Endodermal cell (in vitro differentiated cells): Measurements from ENCODE around the gene SMARCC1. TPM values are rescaled to one million over a fixed set of nuclear protein-coding genes. Genes with fewer than 3 reads are reported as not detected.
"Not testable (repeated sequence)": the region's sequence is repeated elsewhere in the genome, so short reads cannot be mapped to it uniquely, and the experiment has no call there.

ENCODE experiments used
- DNase-seq: peaks from one replicate; pipeline ENCODE4 v3.0.0-alpha.2; 2017
- H3K27ac ChIP-seq: 2 replicates; pipeline ENCODE4 v1.5.1; 2013; ENCODE audit warnings: mild to moderate bottlenecking, low read depth, low read length, moderate library complexity
- H3K27me3 ChIP-seq: 2 replicates; pipeline ENCODE4 v1.6.1; 2013; ENCODE audit warnings: mild to moderate bottlenecking, low read length, moderate library complexity; ENCODE audit not compliant: insufficient read depth, control insufficient read depth, poor library complexity, severe bottlenecking
- H3K36me3 ChIP-seq: 2 replicates; pipeline ENCODE4 v1.7.0; 2013; ENCODE audit warnings: mild to moderate bottlenecking, low read length, moderate library complexity; ENCODE audit not compliant: control insufficient read depth, insufficient read depth
- H3K4me1 ChIP-seq: one replicate; pipeline ENCODE4 v1.7.0; 2013; ENCODE audit warnings: low read length; ENCODE audit not compliant: control insufficient read depth, insufficient read depth
- H3K4me3 ChIP-seq: 2 replicates; pipeline ENCODE4 v1.5.1; 2013; ENCODE audit warnings: mild to moderate bottlenecking, low read length, moderate library complexity
- H3K9ac ChIP-seq: 2 replicates; pipeline ENCODE4 v1.6.1; 2013; ENCODE audit warnings: mild to moderate bottlenecking, low read length, moderate library complexity; ENCODE audit not compliant: poor library complexity, severe bottlenecking; ENCODE audit errors: extremely low read depth
- H3K9me3 ChIP-seq: 2 replicates; pipeline ENCODE4 v1.6.1; 2013; ENCODE audit warnings: mild to moderate bottlenecking, low read length, moderate library complexity; ENCODE audit not compliant: control insufficient read depth
- H3K27ac Mint-ChIP-seq: 2 replicates; pipeline ENCODE4 v1.8.0; 2020; ENCODE audit warnings: mixed read lengths
- H3K27me3 Mint-ChIP-seq: 2 replicates; pipeline ENCODE4 v1.8.0; 2021; ENCODE audit warnings: mild to moderate bottlenecking, mixed read lengths; ENCODE audit not compliant: insufficient read depth
- H3K36me3 Mint-ChIP-seq: 2 replicates; pipeline ENCODE4 v1.8.0; 2020; ENCODE audit warnings: low read depth, mixed read lengths
- H3K4me1 Mint-ChIP-seq: 2 replicates; pipeline ENCODE4 v1.8.0; 2020; ENCODE audit warnings: mixed read lengths
- H3K4me3 Mint-ChIP-seq: 2 replicates; pipeline ENCODE4 v1.8.0; 2020; ENCODE audit warnings: mild to moderate bottlenecking, moderate library complexity, mixed read lengths
- H3K9me3 Mint-ChIP-seq: 2 replicates; pipeline ENCODE4 v1.8.0; 2020; ENCODE audit warnings: mild to moderate bottlenecking, mixed read lengths
- WGBS, 2 experiments: methylation state at CpG; one replicate each; pipeline versions ENCODE4 v1.1.5 to v1.1.7; 2013; ENCODE audit warnings: missing lambda C conversion rate in 2 of 2, mixed read lengths in 1 of 2; ENCODE audit not compliant: insufficient coverage in 1 of 2, insufficient read length in 1 of 2; 5-methylcytosine and 5-hydroxymethylcytosine counted together
- long read RNA-seq, 4 experiments: library from polyadenylated mRNA in 2 of 4; library from RNA in 1 of 4; library from capped mRNA in 1 of 4; stranded (forward) in 3 of 4; unstranded in 1 of 4; transcript quantifications; one replicate each; pipeline ENCODE4 v2.0.0, GENCODE V29; 2020 to 2021; ENCODE audit warnings: inconsistent platforms in 1 of 4
- polyA plus RNA-seq, 2 experiments: library from polyadenylated mRNA; stranded (reverse); fragments of 50-300 nt; gene quantifications; one replicate each; pipeline ENCODE4 v1.2.3, GENCODE V29; 2013
- total RNA-seq, 2 donors: library from RNA; stranded (reverse); fragmentation: NEBNext Ultra II Directional in 1 of 2; extraction: Animal tissue kit (Norgen Biotek cat#: 25700) in 1 of 2; gene quantifications; 2 replicates in 1 of 2; 3 replicates in 1 of 2; pipeline ENCODE4 v1.2.1, GENCODE V29; 2021
- TF ChIP-seq, protein P1 (sequence below): fragments of 200-600 bp; sonication (generic); conservative IDR thresholded peaks from 2 replicates; pipeline ENCODE4 v1.5.0; 2021; ENCODE audit warnings: antibody characterized with exemption, mild to moderate bottlenecking

Gene SMARCC1
- 100 to 1,000 TPM; 200 to 231 TPM for total RNA-seq
- polyA plus RNA-seq (2013, experiment 1 of 2) = 149 TPM
- 144 TPM for polyA plus RNA-seq (2013, experiment 2 of 2)
- long read RNA-seq, experiment 1, partial matches to known transcripts = 73 of 82 reads
- long read RNA-seq, experiment 1, other reads (novel, unspliced or antisense) = 9 of 82 reads
- long read RNA-seq, experiment 2, full-length matches to known transcripts = 216 of 356 reads
- long read RNA-seq, experiment 2, partial matches to known transcripts = 68 of 356 reads
- long read RNA-seq, experiment 2, other reads (novel, unspliced or antisense) = 72 of 356 reads
- long read RNA-seq, experiment 3, full-length matches to known transcripts = 29 of 166 reads
- long read RNA-seq, experiment 3, partial matches to known transcripts = 106 of 166 reads
- long read RNA-seq, experiment 3, other reads (novel, unspliced or antisense) = 31 of 166 reads
- long read RNA-seq, experiment 4, partial matches to known transcripts = 8 of 11 reads
- long read RNA-seq, experiment 4, other reads (novel, unspliced or antisense) = 3 of 11 reads

DNA sequence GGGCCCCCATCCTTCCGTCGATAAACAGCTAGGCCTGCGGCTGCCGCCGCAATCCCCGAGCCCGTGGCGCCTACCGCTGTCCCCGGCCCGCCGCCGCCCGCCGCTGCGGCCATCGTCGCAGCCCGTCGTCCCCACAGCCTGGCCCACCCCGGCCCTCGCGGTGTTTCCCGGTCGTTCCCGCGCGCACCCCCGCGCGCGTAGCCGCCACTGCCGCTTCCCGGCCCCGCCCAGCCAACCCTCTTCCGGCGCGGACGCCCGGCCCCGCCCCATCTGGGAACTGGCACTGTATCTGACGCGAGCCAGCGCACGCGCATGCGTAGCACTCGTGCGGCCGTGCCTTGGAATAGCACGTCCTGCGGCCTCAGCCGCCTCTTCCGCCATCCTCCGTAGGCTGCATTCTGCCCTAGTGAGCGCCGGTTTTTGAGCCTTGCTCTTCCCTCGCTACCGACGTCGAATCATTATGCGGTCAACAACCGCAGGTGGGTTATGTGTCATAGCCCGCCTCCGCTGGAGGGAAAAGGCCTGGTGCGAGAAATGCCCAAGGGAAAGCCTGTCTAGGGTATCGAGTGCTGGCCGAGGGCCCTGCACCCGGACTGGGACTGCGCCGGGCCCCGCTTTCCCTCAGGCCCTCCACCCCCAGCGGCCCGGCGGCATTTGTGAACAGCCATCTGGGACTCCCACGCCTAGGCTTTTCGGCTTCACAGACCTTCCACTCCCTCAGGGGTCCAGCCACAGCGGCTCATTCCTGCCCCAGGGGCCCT, at the start of gene SMARCC1:
SMARCC1 (minus strand) TSS at position 209 of the 761 bp plus-strand sequence; CDS start at position 113, 96 bp downstream.
- TF ChIP-seq, protein P1, sequence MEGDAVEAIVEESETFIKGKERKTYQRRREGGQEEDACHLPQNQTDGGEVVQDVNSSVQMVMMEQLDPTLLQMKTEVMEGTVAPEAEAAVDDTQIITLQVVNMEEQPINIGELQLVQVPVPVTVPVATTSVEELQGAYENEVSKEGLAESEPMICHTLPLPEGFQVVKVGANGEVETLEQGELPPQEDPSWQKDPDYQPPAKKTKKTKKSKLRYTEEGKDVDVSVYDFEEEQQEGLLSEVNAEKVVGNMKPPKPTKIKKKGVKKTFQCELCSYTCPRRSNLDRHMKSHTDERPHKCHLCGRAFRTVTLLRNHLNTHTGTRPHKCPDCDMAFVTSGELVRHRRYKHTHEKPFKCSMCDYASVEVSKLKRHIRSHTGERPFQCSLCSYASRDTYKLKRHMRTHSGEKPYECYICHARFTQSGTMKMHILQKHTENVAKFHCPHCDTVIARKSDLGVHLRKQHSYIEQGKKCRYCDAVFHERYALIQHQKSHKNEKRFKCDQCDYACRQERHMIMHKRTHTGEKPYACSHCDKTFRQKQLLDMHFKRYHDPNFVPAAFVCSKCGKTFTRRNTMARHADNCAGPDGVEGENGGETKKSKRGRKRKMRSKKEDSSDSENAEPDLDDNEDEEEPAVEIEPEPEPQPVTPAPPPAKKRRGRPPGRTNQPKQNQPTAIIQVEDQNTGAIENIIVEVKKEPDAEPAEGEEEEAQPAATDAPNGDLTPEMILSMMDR = peak; percentile 22
- peak within 1 kb of the TSS; percentile 99 for H3K4me3 ChIP-seq
- peaks cover 9% of the 10 kb centered on the region for H3K4me1 Mint-ChIP-seq
- H3K9ac ChIP-seq = peak within 1 kb of the TSS; percentile 98
- H3K4me1 ChIP-seq = no peaks in the 10 kb centered on the region
- 0 to 2% methylated on average over 30 to 79 of the region's 79 CpGs for WGBS, 2 experiments
- H3K27me3 ChIP-seq = no peaks in the 10 kb centered on the region
- no peaks in the 10 kb centered on the region for H3K9me3 Mint-ChIP-seq
- peak within 1 kb of the TSS; percentile 98 for H3K27ac Mint-ChIP-seq
- peak within 1 kb of the TSS; percentile 100 for H3K27ac ChIP-seq
- peaks cover 1% of the 10 kb centered on the region for H3K36me3 Mint-ChIP-seq
- peak; percentile 99 for DNase-seq
- no peaks in the 10 kb centered on the region for H3K9me3 ChIP-seq
- H3K27me3 Mint-ChIP-seq = no peaks in the 10 kb centered on the region
- peak within 1 kb of the TSS; percentile 90 for H3K4me3 Mint-ChIP-seq
- H3K36me3 ChIP-seq = peaks cover 4% of the 10 kb centered on the region

DNA sequence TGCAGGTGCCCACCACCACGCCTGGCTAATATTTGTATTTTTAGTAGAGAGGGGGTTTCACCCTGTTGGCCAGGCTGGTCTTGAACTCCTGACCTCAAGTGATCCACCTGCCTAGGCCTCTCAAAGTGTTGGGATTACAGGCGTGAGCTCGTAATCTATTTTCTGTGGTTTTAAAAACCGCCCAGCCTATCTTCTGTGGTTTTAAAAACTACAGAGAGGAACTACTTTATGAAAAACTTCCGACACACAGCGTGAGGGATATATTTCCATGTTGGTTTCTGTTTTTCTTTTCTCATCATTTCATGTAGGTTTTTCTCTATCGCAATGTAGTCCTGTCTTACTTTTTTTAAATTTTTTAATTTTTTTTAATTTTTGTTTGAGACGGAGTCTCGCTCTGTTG, 47.8 kb upstream of the SMARCC1 start:
- H3K27ac ChIP-seq, H3K9me3 Mint-ChIP-seq, H3K4me1 Mint-ChIP-seq, DNase-seq, H3K9me3 ChIP-seq, H3K27me3 ChIP-seq, H3K27ac Mint-ChIP-seq, H3K9ac ChIP-seq, H3K4me1 ChIP-seq, H3K27me3 Mint-ChIP-seq, H3K4me3 ChIP-seq, H3K4me3 Mint-ChIP-seq: not testable (repeated sequence)
- peaks cover 64% of the 10 kb centered on the region for H3K36me3 Mint-ChIP-seq
- WGBS, 2 experiments = 94 to 97% methylated on average over 3 to 9 of the region's 9 CpGs
- peaks cover 70% of the 10 kb centered on the region for H3K36me3 ChIP-seq

DNA sequence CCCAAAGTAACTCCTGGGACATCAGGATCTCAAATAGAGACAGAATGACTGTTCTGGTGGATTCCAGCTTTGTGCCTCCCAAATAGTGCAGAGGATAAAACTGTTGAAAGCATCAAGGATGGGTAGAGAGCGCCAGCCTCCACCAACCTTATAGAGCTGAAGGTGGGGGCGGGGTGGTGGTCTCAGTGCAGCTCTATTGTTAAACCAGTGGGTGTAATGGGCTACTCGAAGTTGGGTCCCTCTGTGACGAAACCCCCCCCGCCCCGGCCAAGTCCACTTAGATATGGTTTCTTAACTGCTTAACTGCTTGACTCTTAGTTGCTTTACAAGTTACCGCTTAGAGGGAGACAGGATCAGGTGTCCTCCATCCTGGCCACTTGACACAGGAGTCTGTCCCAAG, 43.9 kb upstream of the SMARCC1 start:
- H3K27me3 ChIP-seq = no peaks in the 10 kb centered on the region
- 36 to 39% methylated on average over 5 to 7 of the region's 7 CpGs for WGBS, 2 experiments
- H3K9me3 ChIP-seq = no peaks in the 10 kb centered on the region
- Mint-ChIP-seq H3K4me1 (peaks cover 6% of the 10 kb centered on the region), H3K4me3 (peak overlapping the region; percentile 90), H3K27ac (peak overlapping the region; percentile 91), H3K36me3 (peaks cover 49% of the 10 kb centered on the region), H3K27me3 (no peaks in the 10 kb centered on the region), H3K9me3 (no peaks in the 10 kb centered on the region)
- no peaks in the 10 kb centered on the region for H3K4me1 ChIP-seq
- peak; percentile 55 for DNase-seq
- peak overlapping the region; percentile 60 for H3K9ac ChIP-seq
- TF ChIP-seq, protein P1 = no peak
- H3K27ac ChIP-seq = no peak overlapping the region
- H3K4me3 ChIP-seq = peak overlapping the region; percentile 90
- H3K36me3 ChIP-seq = peaks cover 39% of the 10 kb centered on the region
